K562 (cell line): Measurements from ENCODE around the gene NUBP2. TPM values are rescaled to one million over a fixed set of nuclear protein-coding genes. Genes with fewer than 3 reads are reported as not detected.

ENCODE experiments used
- ATAC-seq: fragments of 200-7000 bp; cut with Tn5 transposase; 3 replicates; pipeline ENCODE4 v1.9.1; 2020; ENCODE audit warnings: moderate library complexity
- BruUV-seq: library from RNA; stranded (reverse); fragments of 400-500 nt; replicated peaks from 2 replicates; lab custom pipeline; 2021; lab: Mats Ljungman, UMichigan
- CTCF ChIA-PET: fragments of 300-600 bp; formaldehyde crosslinking; extraction: SDS; loops from one replicate; lab custom pipeline; 2021; ENCODE audit warnings: low intra/inter-chr PET ratio; lab: Yijun Ruan, JAX
- POLR2A ChIA-PET: fragments of 300-600, 350-650 bp; sonication (Branson Sonifier 250); formaldehyde crosslinking; extraction: SDS; loops from one replicate; lab custom pipeline; 2021; ENCODE audit warnings: antibody characterized with exemption, inconsistent platforms; lab: Yijun Ruan, JAX
- DNase-seq, 4 experiments: peaks; one replicate each; pipeline versions ENCODE4 v3.0.0 to v3.0.0-alpha.2; 2011 to 2018; ENCODE audit warnings: low spot score in 3 of 4, mixed read lengths in 3 of 4; ENCODE audit errors: extremely low read depth in 1 of 4
- FAIRE-seq: peaks from 2 replicates; lab custom pipeline; 2011; peaks lifted over from hg19 to GRCh38; lab: Jason Lieb, UNC
- H2AFZ ChIP-seq: 2 replicates; pipeline ENCODE4 v1.6.0; 2011; ENCODE audit warnings: low read depth, low read length, control low read depth, inconsistent platforms
- H3K27ac ChIP-seq: fragments of 200-600 bp; 3 replicates; pipeline ENCODE4 v1.8.0; 2011; ENCODE audit warnings: low read depth, mild to moderate bottlenecking, control low read depth, inconsistent platforms, low read length, moderate library complexity, mixed read lengths; ENCODE audit errors: extremely low read depth
- H3K27me3 ChIP-seq, 2 experiments: fragments of 300-600 bp in 1 of 2; 2 replicates in 1 of 2; 3 replicates in 1 of 2; pipeline versions ENCODE4 v1.6.0 to v1.8.0; 2011; ENCODE audit warnings: inconsistent platforms in 2 of 2, low read length in 2 of 2, mild to moderate bottlenecking in 1 of 2, mixed read lengths in 1 of 2, moderate library complexity in 1 of 2; ENCODE audit not compliant: control insufficient read depth in 2 of 2, insufficient read depth in 2 of 2
- H3K36me3 ChIP-seq: fragments of 300-600 bp; 3 replicates; pipeline ENCODE4 v1.8.0; 2011; ENCODE audit warnings: mild to moderate bottlenecking, low read length, inconsistent platforms; ENCODE audit not compliant: control insufficient read depth, insufficient read depth
- H3K4me1 ChIP-seq, 2 experiments: fragments of 200-600 bp in 1 of 2; replicated peaks in 1 of 2; 2 replicates in 1 of 2; 3 replicates in 1 of 2; pipeline versions ENCODE4 v1.5.1 to v1.8.0; 2011; ENCODE audit warnings: inconsistent platforms in 2 of 2, low read length in 2 of 2, mild to moderate bottlenecking in 1 of 2, mixed read lengths in 1 of 2, moderate library complexity in 1 of 2; ENCODE audit not compliant: control insufficient read depth in 2 of 2, insufficient read depth in 2 of 2
- H3K4me2 ChIP-seq: 2 replicates; pipeline ENCODE4 v1.6.1; 2011; ENCODE audit warnings: low read length, control low read depth, inconsistent platforms, mixed read lengths; ENCODE audit not compliant: insufficient read depth
- H3K4me3 ChIP-seq: fragments of 200-600 bp; sonication (generic), shearing (Covaris generic); 2 replicates; pipeline ENCODE4 v1.5.1; 2016; ENCODE audit warnings: control low read depth, inconsistent platforms
- H3K79me2 ChIP-seq: fragments of 200-600 bp; 3 replicates; pipeline ENCODE4 v1.8.0; 2011; ENCODE audit warnings: low read length, inconsistent platforms; ENCODE audit not compliant: control insufficient read depth, insufficient read depth
- H3K9ac ChIP-seq, 2 experiments: 2 replicates each; pipeline versions ENCODE4 v1.6.0 to v1.6.1; 2011; ENCODE audit warnings: low read depth in 2 of 2, low read length in 2 of 2, control low read depth in 1 of 2, inconsistent platforms in 1 of 2, mild to moderate bottlenecking in 1 of 2, mixed read lengths in 1 of 2; ENCODE audit not compliant: insufficient read depth in 1 of 2
- H3K9me1 ChIP-seq: one replicate; pipeline ENCODE4 v1.6.0; 2011; ENCODE audit warnings: inconsistent platforms, mild to moderate bottlenecking, low read length, moderate library complexity; ENCODE audit not compliant: control insufficient read depth, insufficient read depth
- H3K9me3 ChIP-seq: replicated peaks from 2 replicates; pipeline ENCODE4 v1.5.1; 2011; ENCODE audit warnings: low read depth, low read length, inconsistent platforms; ENCODE audit not compliant: control insufficient read depth, insufficient read depth
- H4K20me1 ChIP-seq: replicated peaks from 2 replicates; pipeline ENCODE4 v1.6.1; 2011; ENCODE audit warnings: low read length, inconsistent platforms, mixed read lengths; ENCODE audit not compliant: control insufficient read depth, insufficient read depth
- CBX3 ChIP-seq, 2 experiments: IDR thresholded peaks; 1 replicate in 1 of 2; 2 replicates in 1 of 2; pipeline ENCODE4 v1.6.1; 2012; ENCODE audit warnings: inconsistent platforms in 2 of 2, low read length in 2 of 2, borderline replicate concordance in 1 of 2, control low read depth in 1 of 2
- FOXA3 ChIP-seq, 2 experiments: fragments of 450-650 bp in 1 of 2; sonication (generic) in 1 of 2; formaldehyde crosslinking; IDR thresholded peaks in 1 of 2; conservative IDR thresholded peaks in 1 of 2; 2 replicates each; pipeline versions ENCODE4 v1.4.0 to v1.8.0; 2020 to 2022; ENCODE audit warnings: mild to moderate bottlenecking in 2 of 2, missing genetic modification reagents in 1 of 2
- HNRNPH1 ChIP-seq: fragments of 200-400 bp; formaldehyde crosslinking; optimal IDR thresholded peaks from 2 replicates; pipeline ENCODE3; 2017; ENCODE audit warnings: low read depth, mild to moderate bottlenecking, low read length, moderate library complexity
- MCM5 ChIP-seq: fragments of 450-650 bp; IDR thresholded peaks from 2 replicates; pipeline ENCODE4 v1.6.1; 2016; ENCODE audit warnings: low read depth
- NFE2L1 ChIP-seq: fragments of 450-650 bp; IDR thresholded peaks from 2 replicates; pipeline ENCODE4 v1.6.1; 2016; ENCODE audit warnings: missing genetic modification characterization, low read depth, mild to moderate bottlenecking, missing compliant biosample characterization, moderate library complexity, borderline replicate concordance
- NR2C1 ChIP-seq, 2 experiments: fragments of 450-650 bp; IDR thresholded peaks; 2 replicates each; pipeline ENCODE4 v1.6.1; 2017; ENCODE audit warnings: mild to moderate bottlenecking in 2 of 2, antibody characterized with exemption in 1 of 2, inconsistent platforms in 1 of 2, missing compliant biosample characterization in 1 of 2, missing genetic modification characterization in 1 of 2
- PML ChIP-seq: IDR thresholded peaks from 2 replicates; pipeline ENCODE4 v1.6.1; 2012; ENCODE audit warnings: low read length, inconsistent platforms
- POLR2G ChIP-seq: fragments of 200-400 bp; formaldehyde crosslinking; IDR thresholded peaks from 2 replicates; pipeline ENCODE4 v1.6.1; 2017; ENCODE audit warnings: low read depth, mild to moderate bottlenecking, antibody characterized with exemption, low read length, moderate library complexity
- PTBP1 ChIP-seq: fragments of 200-400 bp; formaldehyde crosslinking; IDR thresholded peaks from 2 replicates; pipeline ENCODE4 v1.6.1; 2017; ENCODE audit warnings: low read depth, low read length
- TCF15 ChIP-seq: fragments of 250-450 bp; sonication (Bioruptor Pico); IDR thresholded peaks from 2 replicates; pipeline ENCODE4 v1.8.0; 2022; ENCODE audit warnings: moderate library complexity, mild to moderate bottlenecking, inconsistent platforms
- WGBS: fragments of 100-300 bp; shearing (Covaris generic); methylation state at CpG from one replicate; pipeline ENCODE4 v1.1.6; 2016; ENCODE audit warnings: low coverage, mixed read lengths; ENCODE audit not compliant: insufficient coverage; ENCODE audit errors: missing lambda C conversion rate; 5-methylcytosine and 5-hydroxymethylcytosine counted together
- in situ Hi-C: fragments of 300-500 bp; cut with MboI; formaldehyde crosslinking; loops from 4 replicates; pipeline ENCODE4 v1.15.0; 2018; ENCODE audit warnings: inconsistent platforms, mixed read lengths
- intact Hi-C: fragments of 100-400 bp; cut with micrococcal nuclease; formaldehyde crosslinking; loops from 2 replicates; pipeline ENCODE4 v1.14.2; 2022
- polyA plus RNA-seq, 8 experiments: library from polyadenylated mRNA; depleted of rRNA in 4 of 8; stranded (reverse) in 5 of 8; unstranded in 3 of 8; fragments of >200 nt; fragmentation: Nextera tagmentation in 2 of 8; fragmentation: Illumina TruSeq in 1 of 8; extraction: Ambion mirVana in 2 of 8; extraction: Trizol in 1 of 8; gene quantifications; 2 replicates each; pipeline versions ENCODE4 v1.2.1 to v1.2.3, GENCODE V29; 2011 to 2014; ENCODE audit warnings: inconsistent platforms in 1 of 8, missing spikeins in 1 of 8
- total RNA-seq, 7 experiments: library from RNA; depleted of rRNA in 6 of 7; stranded (reverse); fragments of >200 nt in 6 of 7; fragmentation: Illumina TruSeq in 2 of 7; extraction: Trizol in 2 of 7; gene quantifications; 2 replicates each; pipeline versions ENCODE4 v1.2.1 to v1.2.3, GENCODE V29; 2011 to 2021; ENCODE audit warnings: low replicate concordance in 1 of 7
- TF ChIP-seq, protein P1 (sequence below): fragments of 250-450 bp; sonication (Bioruptor Pico); IDR thresholded peaks from 2 replicates; pipeline ENCODE4 v1.8.0; 2022; ENCODE audit warnings: inconsistent platforms, mild to moderate bottlenecking, moderate library complexity, borderline replicate concordance
- TF ChIP-seq, protein P2 (sequence below): IDR thresholded peaks from 2 replicates; pipeline ENCODE4 v1.6.1; 2011; ENCODE audit not compliant: insufficient read length; ENCODE audit errors: extremely low read depth

Gene NUBP2
- total and polyA plus RNA-seq, 9 of the 15 experiments (the other 6 are each of a cell fraction or from before 2014, with no cell fraction given), result 1.8 to 115 (median 24.0) TPM

DNA sequence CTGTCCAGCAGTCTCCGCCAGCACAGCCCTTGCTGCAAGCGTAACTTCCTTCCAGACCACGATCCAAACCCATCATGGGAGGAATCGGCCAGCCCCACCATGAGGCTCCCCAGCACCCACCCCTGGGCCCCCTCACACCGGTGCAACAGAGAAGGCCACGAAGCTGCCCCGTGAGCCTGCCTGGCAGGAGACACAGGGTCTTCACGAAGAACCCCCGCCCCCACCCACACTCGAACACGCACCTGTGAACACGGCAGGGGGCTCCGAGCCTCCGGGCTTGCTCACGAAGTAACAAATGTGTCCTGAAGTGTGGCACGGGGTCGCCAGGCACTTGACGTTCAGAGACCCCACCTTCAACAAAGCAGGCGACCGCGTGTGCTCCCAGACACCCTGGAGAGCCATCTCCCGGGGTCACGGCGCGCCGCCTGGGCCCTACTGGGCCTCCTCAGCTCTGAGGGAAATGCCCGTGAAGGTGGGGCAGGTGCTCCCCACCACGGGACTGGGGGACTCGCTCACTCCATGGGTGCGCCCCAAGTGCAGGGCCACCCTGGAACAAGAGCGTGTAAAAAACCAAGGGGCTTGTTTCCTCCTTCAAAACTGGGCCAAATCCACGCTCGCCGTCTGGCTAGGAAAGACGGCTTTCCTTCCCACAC, 36.2 kb downstream of the NUBP2 start:
- ChIA-PET POLR2A (no interaction called here), CTCF (no interaction called here)
- ATAC-seq (no peak), FAIRE-seq (no peak), DNase-seq (no peak)
- intact Hi-C loops (no loop called here), in situ Hi-C loops (no loop called here)
- no peak overlapping the region for H3K27ac ChIP-seq
- 81% methylated on average over 29 of the region's 35 CpGs for WGBS
- no peaks in the 10 kb centered on the region for H3K79me2 ChIP-seq
- no TSS peak for BruUV-seq
- no peaks in the 10 kb centered on the region for H4K20me1 ChIP-seq
- H3K9me3 ChIP-seq, result no peaks in the 10 kb centered on the region
- H3K4me1 ChIP-seq, result peaks cover 0 to 49% of the 10 kb centered on the region in 2 experiments; a peak in 2 of 5 replicates
- no peak for TF ChIP-seq PTBP1
- peak; percentile 23; the same call in 1 of the 2 replicates for TF ChIP-seq POLR2G
- H2AFZ ChIP-seq, result no peak overlapping the region
- no peaks in the 10 kb centered on the region for H3K9me1 ChIP-seq
- H3K36me3 ChIP-seq, result peaks cover 3% of the 10 kb centered on the region; the same call in 1 of the 3 replicates
- no peak overlapping the region for H3K4me3 ChIP-seq
- no peaks in the 10 kb centered on the region for H3K27me3 ChIP-seq
- no peak overlapping the region for H3K4me2 ChIP-seq
- peak overlapping the region in 1 of 2 experiments; percentile 13; a peak in 1 of 4 replicates for H3K9ac ChIP-seq

GRCh38 chr16:1819611-1820010, 36.9 kb downstream of the NUBP2 start:
- H3K79me2 ChIP-seq, result no peaks in the 10 kb centered on the region
- peaks cover 0 to 49% of the 10 kb centered on the region in 2 experiments; a peak in 2 of 5 replicates for H3K4me1 ChIP-seq
- no peak overlapping the region for H3K4me2 ChIP-seq
- in situ Hi-C loops, result no loop called here
- H3K27ac ChIP-seq, result no peak overlapping the region
- no peak overlapping the region for H3K4me3 ChIP-seq
- no TSS peak for BruUV-seq
- ChIA-PET POLR2A (interaction anchor here (0.6 kb wide), 1 partner anchor 95 kb away, joined by 3 read pairs; no protein-coding TSS in a partner anchor), CTCF (no interaction called here)
- peak overlapping the region in 1 of 2 experiments; percentile 17; a peak in 1 of 4 replicates for H3K9ac ChIP-seq
- no peaks in the 10 kb centered on the region for H3K9me3 ChIP-seq
- H3K27me3 ChIP-seq, result no peaks in the 10 kb centered on the region
- no peaks in the 10 kb centered on the region for H3K9me1 ChIP-seq
- no peaks in the 10 kb centered on the region for H4K20me1 ChIP-seq
- FAIRE-seq, result no peak
- DNase-seq, result no peak
- peaks cover 3% of the 10 kb centered on the region; the same call in 1 of the 3 replicates for H3K36me3 ChIP-seq
- no peak overlapping the region for H2AFZ ChIP-seq
- intact Hi-C loops, result no loop called here
- ATAC-seq, result no peak
- 83% methylated on average over 15 of the region's 15 CpGs for whole genome bisulfite sequencing
- TF ChIP-seq NR2C1 (IDR thresholded peaks at IDR 0.05), result no peak
- no peak for TF ChIP-seq NR2C1 (tag; IDR thresholded peaks at IDR 0.05)
- no peak for TF ChIP-seq FOXA3 (CRISPR knock-in tag; conservative IDR thresholded peaks at IDR 0.05 in 1 of 2, IDR thresholded peaks at IDR 0.05 in 1 of 2)
- TF ChIP-seq, protein P1, sequence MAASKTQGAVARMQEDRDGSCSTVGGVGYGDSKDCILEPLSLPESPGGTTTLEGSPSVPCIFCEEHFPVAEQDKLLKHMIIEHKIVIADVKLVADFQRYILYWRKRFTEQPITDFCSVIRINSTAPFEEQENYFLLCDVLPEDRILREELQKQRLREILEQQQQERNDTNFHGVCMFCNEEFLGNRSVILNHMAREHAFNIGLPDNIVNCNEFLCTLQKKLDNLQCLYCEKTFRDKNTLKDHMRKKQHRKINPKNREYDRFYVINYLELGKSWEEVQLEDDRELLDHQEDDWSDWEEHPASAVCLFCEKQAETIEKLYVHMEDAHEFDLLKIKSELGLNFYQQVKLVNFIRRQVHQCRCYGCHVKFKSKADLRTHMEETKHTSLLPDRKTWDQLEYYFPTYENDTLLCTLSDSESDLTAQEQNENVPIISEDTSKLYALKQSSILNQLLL (CRISPR knock-in tag), result no peak
- no peak for TF ChIP-seq NFE2L1 (tag)
- TF ChIP-seq HNRNPH1, result no peak
- TF ChIP-seq, protein P2, sequence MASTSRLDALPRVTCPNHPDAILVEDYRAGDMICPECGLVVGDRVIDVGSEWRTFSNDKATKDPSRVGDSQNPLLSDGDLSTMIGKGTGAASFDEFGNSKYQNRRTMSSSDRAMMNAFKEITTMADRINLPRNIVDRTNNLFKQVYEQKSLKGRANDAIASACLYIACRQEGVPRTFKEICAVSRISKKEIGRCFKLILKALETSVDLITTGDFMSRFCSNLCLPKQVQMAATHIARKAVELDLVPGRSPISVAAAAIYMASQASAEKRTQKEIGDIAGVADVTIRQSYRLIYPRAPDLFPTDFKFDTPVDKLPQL, result no peak
- no peak for TF ChIP-seq MCM5
- no peak for TF ChIP-seq PML
- TF ChIP-seq TCF15, result no peak
- no peak for TF ChIP-seq CBX3 (IDR thresholded peaks at IDR 0.05; ENCODE audit: borderline replicate concordance in 1 of 2, low read length in 2 of 2)
